HG03354 (cell line): ENCODE data around the gene DDI2.

Source experiments
- ATAC-seq: cut with Tn5 transposase; IDR thresholded peaks from one replicate; pipeline ENCODE4 v1.9.1; 2021; ENCODE audit warnings: mild to moderate bottlenecking; ENCODE audit not compliant: unreplicated experiment, poor library complexity, severe bottlenecking

DDI2 gene

GRCh38 chr1:15674386-15675159, 57.3 kb downstream of the DDI2 start:
- no peak for ATAC-seq

DNA sequence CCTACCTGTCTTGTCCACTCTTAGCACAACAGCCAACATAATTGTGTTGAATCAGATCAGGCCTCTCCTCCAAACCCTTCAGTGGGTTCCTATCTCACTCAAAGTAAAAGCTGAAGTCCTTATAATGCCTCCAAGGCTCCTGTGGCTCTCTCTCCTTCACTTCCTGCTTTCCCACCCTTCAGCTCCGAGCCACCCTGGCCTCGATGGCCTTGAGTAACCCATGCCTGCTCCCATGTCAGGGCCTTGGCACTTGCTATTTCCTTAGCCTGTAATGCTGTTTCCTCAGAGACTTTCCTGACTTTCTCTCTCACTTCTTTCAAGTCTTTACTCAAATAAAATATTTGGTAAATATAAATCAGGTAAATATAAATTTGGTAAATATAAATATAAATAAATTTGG, 58.8 kb downstream of the DDI2 start:
- no peak for ATAC-seq

DNA sequence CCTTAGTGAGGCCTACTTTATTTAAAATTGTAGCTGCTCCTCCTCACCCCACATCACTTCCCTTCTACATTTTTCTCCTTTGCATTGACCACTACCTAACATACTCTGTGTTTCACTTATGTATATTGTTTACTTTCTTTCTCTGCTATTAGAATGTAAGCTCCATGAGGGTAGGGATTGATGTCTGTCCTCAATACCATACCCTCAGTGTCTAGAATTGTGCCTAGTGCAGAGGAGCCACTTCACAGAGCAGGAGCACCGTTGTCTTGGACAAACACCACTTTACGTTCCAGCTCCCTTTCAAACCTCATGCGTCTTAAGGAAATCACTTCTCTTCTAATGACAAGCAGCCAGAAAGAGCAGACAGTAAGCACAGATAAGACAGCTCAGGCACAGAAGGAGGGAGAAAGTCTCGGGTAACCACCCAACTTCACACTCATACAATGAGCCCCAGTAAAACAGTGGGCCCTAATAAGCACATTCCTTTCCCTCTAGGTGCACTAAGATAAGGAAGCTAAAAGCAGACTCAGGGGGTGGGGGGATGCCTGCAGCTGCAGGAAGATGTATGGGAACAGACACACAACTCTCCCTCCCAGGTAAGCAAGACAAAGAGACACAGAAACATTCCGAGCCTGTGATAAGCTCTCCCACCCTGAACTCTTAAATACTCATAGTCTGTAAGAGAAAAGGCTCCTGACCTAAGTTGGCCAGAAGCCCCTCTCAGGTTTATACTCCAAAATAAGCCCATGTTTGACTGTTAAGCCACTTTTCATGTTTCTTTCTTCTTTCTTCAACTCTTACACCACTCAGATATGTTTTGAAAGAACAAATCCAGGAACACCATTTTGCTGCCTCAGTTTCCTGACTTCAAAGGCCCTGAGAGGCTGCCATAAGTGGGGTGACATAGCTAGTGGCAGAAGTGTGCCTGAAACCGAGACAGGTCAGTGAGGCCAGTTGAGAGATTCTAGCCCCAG, 59.7 kb downstream of the DDI2 start:
- no peak for ATAC-seq

DNA sequence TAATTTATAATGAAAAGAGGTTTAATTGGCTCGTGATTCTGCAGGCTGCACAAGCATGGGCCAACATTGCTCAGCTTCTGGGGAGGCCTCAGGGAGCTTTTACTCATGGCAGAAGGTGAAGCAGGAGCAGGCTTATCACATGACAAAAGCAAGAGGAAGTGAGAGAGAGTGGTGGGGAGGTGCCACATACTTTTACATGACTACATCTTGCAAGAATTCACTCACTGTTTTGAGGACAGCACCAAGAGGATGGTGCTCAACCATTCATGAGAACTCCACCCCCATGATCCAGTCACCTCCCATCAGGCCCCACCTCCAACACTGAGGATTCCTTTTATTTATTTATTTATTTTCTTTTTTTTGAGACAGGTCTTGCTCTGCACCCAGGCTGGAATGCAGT, 61.3 kb downstream of the DDI2 start:
- no peak for ATAC-seq

DNA sequence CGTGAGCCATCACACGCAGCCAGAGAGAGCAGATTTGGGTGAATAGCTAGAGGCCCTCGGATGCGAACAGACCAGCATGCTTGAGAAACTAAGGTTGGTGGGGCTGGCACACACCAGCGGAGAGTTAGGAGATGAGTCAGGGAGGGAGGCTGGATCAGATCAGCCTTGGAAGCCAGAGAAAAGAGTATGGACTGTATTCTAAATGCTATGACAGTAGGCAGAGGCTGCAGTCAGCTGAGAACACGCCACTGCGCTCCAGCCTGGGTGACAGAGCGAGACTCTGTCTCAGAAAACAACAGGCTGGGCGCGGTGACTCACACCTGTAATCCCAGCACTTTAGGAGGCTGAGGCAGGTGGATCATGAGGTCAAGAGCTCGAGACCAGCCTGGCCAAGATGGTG, 62.9 kb downstream of the DDI2 start:
- ATAC-seq, result no peak

- ATAC-seq, result no peak
Measured at GRCh38 chr1:15680561-15681348, 63.5 kb downstream of the DDI2 start.

DNA sequence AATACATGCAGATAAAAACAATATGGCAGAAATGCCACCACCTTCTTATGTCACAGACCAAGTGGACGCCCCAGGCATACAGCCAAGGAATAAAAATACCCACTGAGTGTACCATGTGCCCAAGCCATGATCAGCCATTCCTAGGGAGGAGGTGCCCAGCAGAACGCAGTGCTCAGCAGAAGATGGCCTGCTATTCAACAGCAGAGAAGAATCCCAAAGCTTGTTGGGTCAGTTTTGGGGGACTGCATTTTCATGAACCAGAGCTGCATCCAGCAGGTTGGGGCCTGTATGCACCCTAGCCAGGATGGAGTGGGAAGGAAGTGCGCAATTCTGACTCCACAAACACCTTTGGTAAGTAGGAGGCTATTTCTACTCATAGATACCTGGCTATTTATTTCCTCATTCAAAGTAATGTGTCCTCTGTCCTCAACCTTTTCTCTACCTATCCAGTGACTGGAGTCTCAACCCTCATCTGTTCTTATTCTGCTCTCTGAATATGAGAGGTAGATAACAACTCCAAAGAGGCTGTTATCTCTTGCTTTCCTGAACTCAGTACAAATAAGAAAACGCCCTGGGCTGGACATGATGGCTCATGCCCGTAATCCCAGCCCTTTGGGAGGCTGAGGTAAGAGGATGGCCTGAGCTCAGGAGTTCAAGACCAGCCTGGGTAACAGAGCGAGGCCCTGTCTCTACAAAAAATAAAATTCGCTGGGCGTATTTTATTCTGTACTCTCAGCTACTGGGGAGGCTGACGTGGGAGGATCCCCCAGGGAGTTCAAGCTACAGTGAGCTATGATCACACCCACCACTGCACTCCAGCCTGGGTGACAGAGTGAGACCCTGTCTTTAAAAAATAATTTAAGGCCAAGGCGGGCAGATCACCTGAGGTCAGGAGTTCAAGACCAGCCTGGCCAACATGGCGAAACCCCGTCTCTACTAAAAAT, 64.4 kb downstream of the DDI2 start:
- ATAC-seq, result no peak

DNA sequence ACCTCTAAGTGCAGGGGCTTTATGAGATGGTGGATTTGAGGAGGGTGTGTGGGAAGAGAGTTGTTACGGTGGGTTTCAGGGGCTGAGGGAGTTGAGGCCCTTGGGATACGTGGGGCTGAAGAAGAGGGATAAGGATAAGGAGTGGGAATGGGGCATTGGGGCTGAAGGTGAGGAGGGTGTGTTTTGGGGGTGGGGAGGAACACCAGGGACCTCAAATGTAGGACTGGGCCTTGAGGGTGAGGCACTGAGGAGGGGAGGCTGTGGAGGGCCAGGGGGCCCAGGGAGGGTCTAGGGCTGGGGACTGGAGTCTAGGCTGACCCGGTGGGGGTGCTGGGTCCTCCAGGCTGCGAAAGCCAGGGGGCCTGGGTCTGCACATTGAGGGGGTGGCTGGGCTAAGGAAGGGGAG, 65.7 kb downstream of the DDI2 start:
- no peak for ATAC-seq

DNA sequence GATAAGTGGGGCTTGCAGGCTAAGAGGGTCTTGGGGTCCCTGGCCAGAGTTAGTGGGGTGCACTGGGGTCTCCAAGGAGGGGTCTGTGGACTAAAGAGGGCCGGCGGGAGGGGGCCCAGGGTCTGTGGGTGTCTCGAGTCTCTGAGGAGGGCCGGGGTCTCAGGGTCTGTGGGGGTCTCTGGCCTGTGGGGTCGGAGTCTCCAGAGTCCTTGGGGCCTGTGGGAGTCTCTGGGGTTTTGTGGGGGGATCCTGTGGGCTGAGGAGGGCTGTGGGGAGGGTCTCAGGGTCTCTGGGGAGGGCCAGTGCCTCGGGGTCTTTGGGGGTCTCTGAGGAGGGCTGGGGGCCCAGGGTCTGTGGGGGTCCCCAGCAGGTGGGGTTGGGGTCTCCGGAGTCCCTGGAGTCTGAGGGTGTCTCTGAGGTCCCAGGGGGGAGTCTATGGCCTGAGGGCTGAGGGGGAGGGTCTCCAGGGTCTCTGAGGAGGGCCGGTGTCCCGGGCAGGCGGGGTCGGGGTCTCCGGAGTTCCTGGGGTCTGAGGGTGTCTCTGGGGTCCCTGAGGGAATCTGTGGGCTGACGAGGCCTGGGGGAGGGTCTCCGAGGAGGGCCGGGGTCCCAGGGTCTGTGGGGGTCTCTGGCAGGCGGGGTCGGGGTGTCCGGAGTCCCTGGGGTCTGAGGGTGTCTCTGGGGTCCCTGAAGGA, 66.2 kb downstream of the DDI2 start:
- no peak for ATAC-seq

DNA sequence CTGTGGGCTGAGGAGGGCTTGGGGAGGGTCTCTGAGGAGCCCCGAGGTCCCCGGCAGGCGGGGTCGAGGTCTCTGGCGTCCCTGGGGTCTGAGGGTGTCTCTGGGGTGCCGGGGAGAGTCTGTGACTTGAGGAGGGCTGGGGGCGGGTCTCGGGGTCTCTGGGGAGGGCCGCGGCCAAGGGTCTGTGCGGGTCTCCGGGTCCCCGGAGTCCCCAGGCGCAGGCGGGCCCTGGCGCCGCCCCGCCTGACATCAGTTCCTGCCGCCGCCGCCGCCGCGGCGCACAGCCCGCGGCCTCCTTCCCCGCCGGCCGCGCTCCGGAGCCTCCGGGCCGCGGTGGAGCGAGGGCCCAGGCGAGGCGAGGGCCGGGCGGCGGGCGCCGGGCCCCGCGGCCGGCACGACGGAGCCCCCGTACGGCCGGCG, 66.8 kb downstream of the DDI2 start, which contains the start of gene PLEKHM2:
Gene PLEKHM2 (plus strand): TSS at position 279 of the 420 bp plus-strand sequence. CDS start 239 bp downstream, outside the sequence.
- ATAC-seq, result peak; percentile 58

- ATAC-seq, result peak; percentile 37
Measured at GRCh38 chr1:15684468-15685291, 67.4 kb downstream of the DDI2 start.

- ATAC-seq, result no peak
Measured at GRCh38 chr1:15685820-15686219, 68.6 kb downstream of the DDI2 start.

DNA sequence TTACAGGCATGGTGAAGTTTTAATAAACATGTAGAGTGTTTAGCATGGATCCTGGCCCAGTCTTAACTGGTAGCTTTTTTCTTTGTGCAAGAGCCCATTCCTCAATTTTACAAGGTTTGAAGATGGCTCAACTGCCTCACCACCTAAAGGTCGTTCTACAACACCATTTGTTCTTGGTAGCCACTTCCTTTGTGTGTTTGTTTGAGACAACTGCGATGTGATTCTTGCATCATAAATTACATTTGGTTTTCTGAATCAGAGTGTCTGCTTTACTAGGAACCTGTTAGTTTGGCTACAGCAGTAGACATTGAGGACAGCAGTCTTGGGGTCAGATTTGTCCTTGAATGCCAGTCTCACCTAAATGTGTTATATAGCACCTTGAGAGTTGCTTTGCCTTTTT, 70.2 kb downstream of the DDI2 start:
- ATAC-seq, result no peak

GRCh38 chr1:15690317-15690716, 73.1 kb downstream of the DDI2 start:
- ATAC-seq, result no peak

DNA sequence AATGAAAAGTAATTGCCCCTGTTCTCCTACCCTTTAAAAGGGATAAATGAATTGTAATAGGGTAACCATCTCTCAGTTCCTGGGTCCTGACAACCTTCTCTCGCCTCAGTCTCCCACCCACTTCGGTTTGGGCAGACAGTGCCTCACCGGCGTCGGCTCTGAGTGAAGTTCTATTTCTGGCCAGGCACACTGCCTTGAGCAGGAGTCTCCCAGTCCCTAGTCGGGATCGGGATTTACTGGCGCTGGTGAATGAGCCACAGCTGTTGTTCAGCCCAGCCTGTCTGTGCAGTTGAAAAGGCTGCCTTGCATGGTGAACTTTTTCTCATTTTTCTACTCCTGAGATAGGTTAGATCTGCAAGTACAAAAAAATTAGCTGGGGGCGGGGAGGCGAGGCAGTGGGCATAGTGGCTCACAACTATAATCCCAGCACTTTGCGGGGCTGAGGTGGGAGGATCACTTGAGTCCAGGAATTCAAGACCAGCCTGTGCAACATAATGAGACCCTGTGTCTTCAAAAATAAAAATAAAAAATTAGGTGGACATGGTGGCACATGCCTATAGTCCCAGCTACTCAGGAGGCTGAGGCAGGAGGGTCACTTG, 74.3 kb downstream of the DDI2 start:
- ATAC-seq, result no peak

- ATAC-seq, result no peak
Measured at GRCh38 chr1:15692121-15692682, 74.9 kb downstream of the DDI2 start.

GRCh38 chr1:15693371-15693770, 76.1 kb downstream of the DDI2 start:
- ATAC-seq, result no peak
